Measurements from ENCODE around the gene MEIS1.

DNA sequence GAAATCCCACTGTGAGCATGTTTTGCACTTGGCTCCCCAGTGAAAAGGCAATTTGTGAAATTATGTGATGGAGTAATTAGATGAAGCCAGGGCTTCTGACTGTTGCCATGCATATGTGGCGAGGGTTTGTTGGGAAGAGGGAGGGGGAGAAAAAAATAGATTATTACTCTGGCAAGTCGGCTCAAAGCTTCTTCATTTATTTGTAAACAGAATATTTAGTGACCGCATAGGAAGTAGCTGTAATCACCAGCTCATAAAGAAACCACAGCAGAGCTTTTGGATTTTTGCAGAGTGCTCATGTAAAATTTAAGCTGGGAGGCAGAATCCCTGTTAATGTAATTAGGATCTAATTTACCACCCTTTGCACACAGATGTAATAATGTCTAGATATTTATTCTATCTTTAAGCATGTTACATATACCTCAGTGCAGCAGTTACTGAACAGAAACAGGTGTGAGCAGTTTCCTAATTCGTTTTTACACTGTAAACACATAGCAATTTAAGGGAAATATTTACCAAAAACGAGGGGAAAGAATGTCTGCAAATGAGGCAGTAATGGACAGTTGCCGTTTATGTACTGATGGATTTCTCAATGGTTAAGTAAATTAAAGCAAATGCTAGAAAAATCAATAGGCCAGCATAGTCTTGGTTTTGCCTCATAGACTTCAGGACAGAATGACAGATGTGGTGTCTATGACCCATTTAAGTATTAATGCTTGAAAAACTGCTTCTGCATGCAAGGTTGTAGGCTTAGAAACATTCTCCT is 87.9 kb downstream of the MEIS1 start:
- TF ChIP-seq, protein P1, sequence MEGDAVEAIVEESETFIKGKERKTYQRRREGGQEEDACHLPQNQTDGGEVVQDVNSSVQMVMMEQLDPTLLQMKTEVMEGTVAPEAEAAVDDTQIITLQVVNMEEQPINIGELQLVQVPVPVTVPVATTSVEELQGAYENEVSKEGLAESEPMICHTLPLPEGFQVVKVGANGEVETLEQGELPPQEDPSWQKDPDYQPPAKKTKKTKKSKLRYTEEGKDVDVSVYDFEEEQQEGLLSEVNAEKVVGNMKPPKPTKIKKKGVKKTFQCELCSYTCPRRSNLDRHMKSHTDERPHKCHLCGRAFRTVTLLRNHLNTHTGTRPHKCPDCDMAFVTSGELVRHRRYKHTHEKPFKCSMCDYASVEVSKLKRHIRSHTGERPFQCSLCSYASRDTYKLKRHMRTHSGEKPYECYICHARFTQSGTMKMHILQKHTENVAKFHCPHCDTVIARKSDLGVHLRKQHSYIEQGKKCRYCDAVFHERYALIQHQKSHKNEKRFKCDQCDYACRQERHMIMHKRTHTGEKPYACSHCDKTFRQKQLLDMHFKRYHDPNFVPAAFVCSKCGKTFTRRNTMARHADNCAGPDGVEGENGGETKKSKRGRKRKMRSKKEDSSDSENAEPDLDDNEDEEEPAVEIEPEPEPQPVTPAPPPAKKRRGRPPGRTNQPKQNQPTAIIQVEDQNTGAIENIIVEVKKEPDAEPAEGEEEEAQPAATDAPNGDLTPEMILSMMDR (IDR thresholded peaks at IDR 0.05): no peak
- no peak for TF ChIP-seq POLR2A (IDR thresholded peaks at IDR 0.05)

Measured in lower leg skin (tissue), 3 donors.